NCI-H82 (cell line): ENCODE results near the gene PRR23E.

Experiments used
- DNase-seq: peaks from one replicate; lab custom pipeline; 2025; lab: John Stamatoyannopoulos, UW

PRR23E gene

GRCh38 chr3:127209840-127210653 is 17.1 kb downstream of the PRR23E start:
- DNase-seq: peak; percentile 40

- no peak for DNase-seq
These were observed 17.7 kb downstream of the PRR23E start for GRCh38 chr3:127210654-127210943.

GRCh38 chr3:127211118-127212060 is 18.5 kb downstream of the PRR23E start:
- no peak for DNase-seq

- DNase-seq: no peak
These were observed 19.3 kb downstream of the PRR23E start for GRCh38 chr3:127212231-127212630.

- no peak for DNase-seq
These were observed 19.8 kb downstream of the PRR23E start for GRCh38 chr3:127212711-127213110.

- DNase-seq: no peak
These were observed 20.5 kb downstream of the PRR23E start for GRCh38 chr3:127213381-127213918.

- DNase-seq: no peak
These were observed 22.0 kb downstream of the PRR23E start for GRCh38 chr3:127214975-127215374.

GRCh38 chr3:127215714-127216414 is 22.9 kb downstream of the PRR23E start:
- DNase-seq: no peak

- DNase-seq: no peak
These were observed 23.7 kb downstream of the PRR23E start for GRCh38 chr3:127216415-127217261.

GRCh38 chr3:127217596-127218453 is 24.9 kb downstream of the PRR23E start:
- no peak for DNase-seq

- no peak for DNase-seq
These were observed 25.6 kb downstream of the PRR23E start for GRCh38 chr3:127218454-127218922.

- DNase-seq: no peak
These were observed 27.6 kb downstream of the PRR23E start for GRCh38 chr3:127220497-127220896.

- DNase-seq: no peak
These were observed 28.1 kb downstream of the PRR23E start for GRCh38 chr3:127221037-127221436.

GRCh38 chr3:127221446-127222035 is 28.6 kb downstream of the PRR23E start:
- DNase-seq: no peak

- DNase-seq: no peak
These were observed 29.2 kb downstream of the PRR23E start for GRCh38 chr3:127222163-127222562.

GRCh38 chr3:127222664-127223063 is 29.7 kb downstream of the PRR23E start:
- DNase-seq: peak; percentile 52

GRCh38 chr3:127224118-127224517 is 31.2 kb downstream of the PRR23E start:
- no peak for DNase-seq

- no peak for DNase-seq
These were observed 33.5 kb downstream of the PRR23E start for GRCh38 chr3:127226457-127226856.

- no peak for DNase-seq
These were observed 34.3 kb downstream of the PRR23E start for GRCh38 chr3:127226946-127227842.
